Common myeloid progenitor, CD34-positive (primary cell): ENCODE measurements around the gene TMIGD3.

Experiments
- CTCF ChIA-PET: fragments of 350-600 bp; sonication (Branson Sonifier 250); formaldehyde crosslinking; loops from one replicate; lab custom pipeline; 2021; ENCODE audit warnings: antibody characterized with exemption; lab: Charles Lee
- POLR2A ChIA-PET: fragments of 350-600 bp; sonication (Branson Sonifier 250); formaldehyde crosslinking; loops from one replicate; lab custom pipeline; 2021; ENCODE audit warnings: antibody characterized with exemption; lab: Charles Lee
- DNase-seq, 3 donors: peaks; one replicate each; pipeline versions ENCODE4 v3.0.0 to v3.0.0-alpha.2; 2013
- H3K27ac ChIP-seq, 2 experiments: 1 replicate in 1 of 2; 2 replicates in 1 of 2; pipeline ENCODE4 v1.7.0; 2013; ENCODE audit warnings: inconsistent platforms in 2 of 2, low read length in 2 of 2, mild to moderate bottlenecking in 2 of 2, low read depth in 1 of 2, moderate library complexity in 1 of 2; ENCODE audit not compliant: severe bottlenecking in 2 of 2, insufficient read depth in 1 of 2, poor library complexity in 1 of 2
- H3K27me3 ChIP-seq, 5 experiments: replicated peaks in 2 of 5; 1 replicate in 3 of 5; 2 replicates in 2 of 5; pipeline versions ENCODE4 v1.6.1 to v1.7.0; 2013; ENCODE audit warnings: low read length in 4 of 5, mild to moderate bottlenecking in 2 of 5, moderate library complexity in 2 of 5, inconsistent platforms in 1 of 5; ENCODE audit not compliant: insufficient read depth in 5 of 5, control insufficient read depth in 4 of 5
- H3K36me3 ChIP-seq, 4 experiments: 1 replicate in 2 of 4; 2 replicates in 2 of 4; pipeline versions ENCODE4 v1.6.1 to v1.7.0; 2013; ENCODE audit warnings: low read length in 3 of 4, control low read depth in 1 of 4, mild to moderate bottlenecking in 1 of 4; ENCODE audit not compliant: control insufficient read depth in 4 of 4, insufficient read depth in 4 of 4
- H3K4me1 ChIP-seq, 4 experiments: 1 replicate in 3 of 4; 2 replicates in 1 of 4; pipeline versions ENCODE4 v1.6.1 to v1.7.1; 2013; ENCODE audit warnings: low read length in 3 of 4, mild to moderate bottlenecking in 3 of 4, control low read depth in 1 of 4, inconsistent platforms in 1 of 4, moderate library complexity in 1 of 4; ENCODE audit not compliant: control insufficient read depth in 4 of 4, insufficient read depth in 4 of 4; ENCODE audit errors: control extremely low read depth in 1 of 4
- H3K4me3 ChIP-seq, 7 experiments: 1 replicate in 4 of 7; 2 replicates in 3 of 7; pipeline versions ENCODE4 v1.5.1 to v1.7.0; 2013; ENCODE audit warnings: mild to moderate bottlenecking in 7 of 7, low read length in 6 of 7, moderate library complexity in 6 of 7, inconsistent platforms in 2 of 7, low read depth in 2 of 7, control low read depth in 1 of 7; ENCODE audit not compliant: insufficient read depth in 4 of 7, control insufficient read depth in 1 of 7; ENCODE audit errors: extremely low read depth in 1 of 7
- H3K9me3 ChIP-seq, 5 experiments: 1 replicate in 4 of 5; 2 replicates in 1 of 5; pipeline versions ENCODE4 v1.6.1 to v1.7.1; 2013; ENCODE audit warnings: low read length in 4 of 5, mild to moderate bottlenecking in 2 of 5, inconsistent platforms in 1 of 5, low read depth in 1 of 5, moderate library complexity in 1 of 5; ENCODE audit not compliant: control insufficient read depth in 4 of 5, insufficient read depth in 2 of 5; ENCODE audit errors: control extremely low read depth in 1 of 5
- WGBS: methylation state at CpG from one replicate; pipeline ENCODE4 v1.1.5; 2013; ENCODE audit not compliant: insufficient coverage; 5-methylcytosine and 5-hydroxymethylcytosine counted together

The TMIGD3 gene

DNA sequence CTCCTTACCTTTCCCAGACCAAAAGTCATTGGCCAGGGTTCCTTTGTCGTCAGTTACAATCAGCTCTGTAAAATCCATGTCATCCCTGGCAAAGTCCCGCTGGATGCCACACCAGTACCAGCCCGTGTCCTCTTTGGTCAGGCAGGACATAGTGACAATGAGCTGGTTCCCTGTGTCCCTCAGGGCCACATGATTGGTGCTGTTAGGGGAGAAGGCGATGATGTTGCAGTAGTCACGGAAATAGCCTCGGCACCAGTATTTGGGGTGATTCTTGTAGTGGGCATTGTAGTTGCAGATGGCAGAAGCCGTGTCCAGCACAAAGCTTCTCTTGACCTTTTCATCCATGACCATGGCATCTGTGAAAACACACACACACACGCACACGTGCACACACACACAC is 14.8 kb downstream of the TMIGD3 start:
- peaks cover 0 to 26% (median 8%) of the 10 kb centered on the region in 4 experiments for H3K4me1 ChIP-seq
- H3K27me3 ChIP-seq, result no peaks in the 10 kb centered on the region
- H3K36me3 ChIP-seq, result no peaks in the 10 kb centered on the region
- no peak for DNase-seq
- CTCF ChIA-PET, result interaction anchor here (1.1 to 3.7 kb wide), 5 partner anchors 11 to 280 kb away, joined by 3 to 28 read pairs (median 10); no protein-coding TSS in a partner anchor
- no peaks in the 10 kb centered on the region for H3K9me3 ChIP-seq
- POLR2A ChIA-PET, result no interaction called here
- no peak overlapping the region for H3K4me3 ChIP-seq
- WGBS, result 97% methylated on average over 6 of the region's 9 CpGs
- H3K27ac ChIP-seq, result no peak overlapping the region

DNA sequence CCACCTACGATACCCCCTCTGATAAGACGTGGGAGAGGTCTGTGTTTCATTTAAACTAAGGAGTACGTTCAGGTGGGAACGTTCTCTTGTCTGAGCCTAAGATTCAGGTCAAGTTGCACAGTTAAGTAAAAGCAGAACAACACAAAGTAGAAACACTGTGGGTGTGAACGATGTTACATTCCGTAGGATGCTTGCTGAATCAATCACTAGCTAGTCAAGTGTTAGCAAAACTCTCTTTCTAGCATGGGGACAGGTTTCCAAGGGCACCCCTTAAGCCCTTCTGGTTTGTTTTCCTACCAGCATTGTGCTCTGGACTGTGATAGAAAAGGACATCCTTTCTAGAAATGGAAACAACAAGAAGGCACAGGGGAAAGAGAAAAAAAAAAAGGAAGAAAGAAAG is 16.3 kb downstream of the TMIGD3 start:
- WGBS, result 98% methylated on average over 6 of the region's 6 CpGs
- ChIA-PET CTCF (interaction anchor here (1.1 to 2.6 kb wide), 3 partner anchors 16 to 233 kb away, joined by 4 to 7 read pairs (median 4); partner anchors contain the start of genes ADORA3 and TMIGD3), POLR2A (interaction anchor here (0.6 kb wide), 1 partner anchor 284 kb away, joined by 3 read pairs; no protein-coding TSS in a partner anchor)

DNA sequence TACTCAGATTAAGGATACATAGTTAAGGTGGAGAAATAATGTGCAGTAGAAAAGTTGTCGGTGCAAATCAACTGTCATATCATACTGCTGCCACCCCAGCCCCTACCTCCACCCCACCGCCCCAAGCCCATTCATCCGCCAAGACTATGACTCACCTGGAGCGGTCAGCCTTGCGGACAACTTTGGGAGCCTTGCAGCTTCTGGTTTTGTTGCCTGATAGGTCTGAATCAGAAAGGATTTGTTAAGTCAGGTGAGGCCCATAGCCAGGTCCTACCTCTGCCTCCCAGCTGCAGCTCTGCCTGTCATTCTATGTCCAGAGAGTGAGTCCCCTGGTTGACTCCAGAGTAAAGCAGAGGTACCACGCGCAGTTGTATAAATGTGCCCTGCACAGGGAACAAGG is 17.0 kb downstream of the TMIGD3 start:
- DNase-seq, result no peak
- Histone ChIP-seq H3K36me3 (no peaks in the 10 kb centered on the region), H3K9me3 (no peaks in the 10 kb centered on the region), H3K27me3 (no peaks in the 10 kb centered on the region), H3K4me3 (no peak overlapping the region), H3K27ac (no peak overlapping the region), H3K4me1 (peaks cover 4 to 32% (median 11%) of the 10 kb centered on the region in 4 experiments)
- ChIA-PET POLR2A (no interaction called here), CTCF (interaction anchor here (0.6 to 2.6 kb wide), 7 partner anchors 9 to 266 kb away, joined by 3 to 15 read pairs (median 6); partner anchors contain the start of genes ADORA3 and TMIGD3)
- 100% methylated on average over 5 of the region's 7 CpGs for WGBS

More for the DNA sequence above, 16.3 kb downstream of the TMIGD3 start:
- Histone ChIP-seq H3K9me3 (no peaks in the 10 kb centered on the region), H3K4me1 (peaks cover 0 to 26% (median 8%) of the 10 kb centered on the region in 4 experiments), H3K27ac (no peak overlapping the region), H3K27me3 (no peaks in the 10 kb centered on the region), H3K4me3 (no peak overlapping the region), H3K36me3 (no peaks in the 10 kb centered on the region)
- DNase-seq, result no peak

DNA sequence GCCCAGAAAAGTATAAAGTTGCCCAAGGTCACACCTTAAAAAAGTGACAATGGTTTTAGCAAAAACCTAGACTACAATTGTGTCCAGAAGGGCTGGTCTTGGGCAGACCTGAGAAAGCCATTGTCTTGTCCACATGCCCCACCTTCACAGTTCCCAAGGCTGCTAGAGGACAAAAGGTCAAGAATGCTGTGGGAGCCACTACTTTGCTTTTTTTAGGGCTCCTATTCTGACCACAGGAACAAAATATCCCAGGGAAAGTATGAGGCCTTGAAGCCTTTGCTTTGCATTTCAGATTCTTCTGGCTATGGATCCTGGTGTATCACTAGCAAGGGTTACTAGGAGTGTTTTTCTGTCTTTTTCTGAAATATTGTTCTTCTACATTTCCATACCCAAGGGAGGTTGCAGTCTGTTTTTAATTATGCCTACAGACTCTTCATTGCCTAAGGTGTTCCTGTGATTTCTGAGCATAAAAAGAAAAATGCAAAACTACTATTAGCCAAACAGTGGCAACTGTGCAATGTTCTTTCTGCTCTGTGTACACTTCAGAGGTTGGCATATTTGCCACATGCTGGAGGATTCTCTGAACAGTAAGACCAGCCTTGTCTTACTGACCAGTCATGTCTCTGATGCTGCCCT is 18.9 kb downstream of the TMIGD3 start:
- no peak for DNase-seq
- Histone ChIP-seq H3K36me3 (no peaks in the 10 kb centered on the region), H3K9me3 (no peaks in the 10 kb centered on the region), H3K27ac (no peak overlapping the region), H3K4me1 (peaks cover 5 to 34% (median 14%) of the 10 kb centered on the region in 4 experiments), H3K27me3 (no peaks in the 10 kb centered on the region), H3K4me3 (no peak overlapping the region)
- ChIA-PET POLR2A (no interaction called here), CTCF (interaction anchor here (0.6 to 8.2 kb wide), 11 partner anchors 8 to 273 kb away, joined by 3 to 79 read pairs (median 4); partner anchors contain the start of genes ADORA3 and TMIGD3)

DNA sequence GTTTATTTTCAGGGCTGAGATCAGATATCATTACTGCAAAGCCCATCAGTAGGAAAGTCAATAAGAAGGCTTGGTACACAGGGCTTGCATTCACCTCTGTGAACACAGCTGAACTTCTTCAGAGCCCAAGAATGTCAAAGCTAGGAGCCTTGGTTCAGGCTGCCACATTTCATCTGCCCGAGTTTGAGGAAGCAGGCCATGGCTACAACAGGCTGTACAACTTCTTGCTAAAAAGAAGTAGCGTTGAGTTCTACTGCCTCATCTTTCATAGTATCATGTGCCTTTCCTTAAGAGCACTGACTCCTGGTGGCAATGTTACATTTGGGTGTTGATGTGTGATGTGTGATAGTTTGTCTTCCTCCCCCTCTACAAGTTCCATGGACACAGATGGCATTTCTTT is 19.6 kb downstream of the TMIGD3 start:
- DNase-seq, result no peak
- H3K27ac ChIP-seq, result no peak overlapping the region
- no peaks in the 10 kb centered on the region for H3K9me3 ChIP-seq
- POLR2A ChIA-PET, result no interaction called here
- CTCF ChIA-PET, result interaction anchor here (0.8 to 11.3 kb wide), 5 partner anchors 12 to 273 kb away, joined by 3 to 151 read pairs (median 15); partner anchors contain the start of genes ADORA3 and TMIGD3
- 33% methylated on average over 1 of the region's 2 CpGs for WGBS
- peaks cover 3 to 27% (median 10%) of the 10 kb centered on the region in 4 experiments for H3K4me1 ChIP-seq
- no peaks in the 10 kb centered on the region for H3K27me3 ChIP-seq
- H3K36me3 ChIP-seq, result no peaks in the 10 kb centered on the region
- H3K4me3 ChIP-seq, result no peak overlapping the region

DNA sequence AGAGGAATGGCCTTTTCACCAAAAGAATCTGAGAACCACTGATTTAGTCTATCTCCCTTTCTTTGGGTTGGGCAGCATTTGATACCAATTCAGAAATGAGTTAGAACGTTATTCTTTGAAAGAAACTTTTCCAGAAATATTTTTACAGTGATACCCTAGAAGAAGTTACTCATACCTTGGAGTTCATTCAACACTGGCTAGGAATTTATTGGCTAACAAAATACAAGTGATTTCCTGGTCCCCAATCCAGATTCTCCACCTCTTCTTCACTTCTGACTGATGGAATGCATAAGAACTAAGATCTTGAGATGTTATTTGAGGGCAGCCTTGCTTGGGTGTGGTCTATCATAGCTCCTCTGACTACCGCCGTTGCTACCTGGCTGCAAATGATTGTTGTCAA is 20.3 kb downstream of the TMIGD3 start:
- no CpG with 5 or more reads among the region's 3 CpGs for WGBS
- POLR2A ChIA-PET, result no interaction called here
- no peak overlapping the region for H3K4me3 ChIP-seq
- H3K27me3 ChIP-seq, result no peaks in the 10 kb centered on the region
- H3K27ac ChIP-seq, result no peak overlapping the region
- H3K9me3 ChIP-seq, result no peaks in the 10 kb centered on the region
- H3K36me3 ChIP-seq, result peaks cover 0 to 3% (median 1%) of the 10 kb centered on the region in 4 experiments
- H3K4me1 ChIP-seq, result peaks cover 2 to 21% (median 10%) of the 10 kb centered on the region in 4 experiments
- CTCF ChIA-PET, result interaction anchor here (0.8 to 11.3 kb wide), 12 partner anchors 7 to 284 kb away, joined by 3 to 151 read pairs (median 8); partner anchors contain the start of genes ADORA3 and TMIGD3
- DNase-seq, result no peak
